ENCODE measurements around the gene ULK4.
"Not testable (repeated sequence)": the region's sequence is repeated elsewhere in the genome, so short reads cannot be mapped to it uniquely, and the experiment has no call there.

Gene ULK4

GRCh38 chr3:41565948-41566514 is 395.9 kb downstream of the ULK4 start:
- no peak overlapping the region for H3K4me2 ChIP-seq (ENCODE audit: low read depth, low read length, poor library complexity, severe bottlenecking)
- H3K27ac ChIP-seq (ENCODE audit: low read depth, low read length) = no peak overlapping the region
- TF ChIP-seq EZH2phosphoT487 (conservative IDR thresholded peaks at IDR 0.05; ENCODE audit: low read length) (no peak), CTCF (IDR thresholded peaks at IDR 0.05; ENCODE audit: insufficient read depth, low read length, poor library complexity, severe bottlenecking) (no peak)
- no peaks in the 10 kb centered on the region for H3K36me3 ChIP-seq (ENCODE audit: low read length)
- no peaks in the 10 kb centered on the region for H3K27me3 ChIP-seq (ENCODE audit: low read length)
- no peaks in the 10 kb centered on the region for H4K20me1 ChIP-seq (ENCODE audit: low read depth, low read length)
- no peak overlapping the region for H2AFZ ChIP-seq (ENCODE audit: low read depth, low read length, severe bottlenecking)
- no peaks in the 10 kb centered on the region for H3F3A ChIP-seq (ENCODE audit: insufficient read depth)
- no peak overlapping the region for H3K9ac ChIP-seq (ENCODE audit: low read length)
- H3K9me2 ChIP-seq (replicated peaks; ENCODE audit: insufficient read depth, low read length) = no peaks in the 10 kb centered on the region
- no peaks in the 10 kb centered on the region for H3K9me3 ChIP-seq (ENCODE audit: insufficient read depth, low read length)
- H3K79me2 ChIP-seq (ENCODE audit: insufficient read depth, low read length) = no peaks in the 10 kb centered on the region
- H3K4me3 ChIP-seq (ENCODE audit: insufficient read depth, low read length, poor library complexity, severe bottlenecking) = no peak overlapping the region

DNA sequence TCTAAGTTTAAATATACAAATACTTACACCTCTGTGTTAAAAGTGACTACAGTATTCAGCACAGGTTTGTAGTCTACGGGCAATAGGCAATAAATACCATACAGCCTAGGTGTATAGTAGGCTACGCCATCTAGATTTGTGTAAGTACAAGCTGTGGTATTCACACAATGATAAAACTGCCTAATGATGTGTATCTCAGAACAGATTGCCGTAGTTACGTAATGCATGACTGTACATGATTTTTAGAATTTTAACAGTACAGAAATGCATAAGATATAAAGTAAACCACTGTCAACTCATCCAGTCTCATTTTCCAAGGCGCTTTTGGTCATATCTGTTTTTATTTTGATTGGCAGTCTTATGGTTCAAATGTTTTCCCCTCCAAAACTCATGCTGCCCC is 396.9 kb downstream of the ULK4 start:
- no peaks in the 10 kb centered on the region for H3K79me2 ChIP-seq (ENCODE audit: insufficient read depth, low read length)
- TF ChIP-seq CTCF (IDR thresholded peaks at IDR 0.05; ENCODE audit: insufficient read depth, low read length, poor library complexity, severe bottlenecking) (no peak), EZH2phosphoT487 (conservative IDR thresholded peaks at IDR 0.05; ENCODE audit: low read length) (no peak)
- H3K9me2 ChIP-seq (replicated peaks; ENCODE audit: insufficient read depth, low read length) = no peaks in the 10 kb centered on the region
- no peak overlapping the region for H3K9ac ChIP-seq (ENCODE audit: low read length)
- no peaks in the 10 kb centered on the region for H3K36me3 ChIP-seq (ENCODE audit: low read length)
- H4K20me1 ChIP-seq (ENCODE audit: low read depth, low read length) = no peaks in the 10 kb centered on the region
- H3K4me3 ChIP-seq (ENCODE audit: insufficient read depth, low read length, poor library complexity, severe bottlenecking) = no peak overlapping the region
- H3K27ac ChIP-seq (ENCODE audit: low read depth, low read length) = no peak overlapping the region
- no peaks in the 10 kb centered on the region for H3F3A ChIP-seq (ENCODE audit: insufficient read depth)
- H2AFZ ChIP-seq (ENCODE audit: low read depth, low read length, severe bottlenecking) = no peak overlapping the region
- H3K27me3 ChIP-seq (ENCODE audit: low read length) = no peaks in the 10 kb centered on the region
- no peak overlapping the region for H3K4me2 ChIP-seq (ENCODE audit: low read depth, low read length, poor library complexity, severe bottlenecking)
- no peaks in the 10 kb centered on the region for H3K9me3 ChIP-seq (ENCODE audit: insufficient read depth, low read length)

DNA sequence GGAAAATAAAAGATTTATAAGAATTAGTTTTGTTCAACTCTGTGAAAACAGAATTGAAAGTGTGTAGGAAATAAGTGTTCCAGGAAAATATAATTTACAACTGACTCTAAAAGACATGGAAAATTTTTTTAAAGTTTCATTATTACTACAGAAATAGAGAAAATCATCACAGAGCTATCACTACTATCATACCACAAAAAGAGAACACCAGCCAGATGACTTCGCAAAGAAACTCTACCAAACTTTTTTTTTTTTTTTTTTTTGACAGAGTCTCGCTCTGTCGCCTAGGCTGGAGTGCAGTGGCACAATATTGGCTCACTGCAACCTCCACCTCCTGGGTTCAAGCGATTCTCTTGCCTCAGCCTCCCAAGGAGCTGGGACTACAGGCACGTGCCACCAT is 405.7 kb downstream of the ULK4 start:
- not testable (repeated sequence) for H3K27ac ChIP-seq (ENCODE audit: low read depth, low read length); H3K4me2 ChIP-seq (ENCODE audit: low read depth, low read length, poor library complexity, severe bottlenecking); H3K9me2 ChIP-seq (replicated peaks; ENCODE audit: insufficient read depth, low read length); H3K79me2 ChIP-seq (ENCODE audit: insufficient read depth, low read length); H4K20me1 ChIP-seq (ENCODE audit: low read depth, low read length); H3K4me3 ChIP-seq (ENCODE audit: insufficient read depth, low read length, poor library complexity, severe bottlenecking); H3K36me3 ChIP-seq (ENCODE audit: low read length); H3K27me3 ChIP-seq (ENCODE audit: low read length); H3K9me3 ChIP-seq (ENCODE audit: insufficient read depth, low read length); H3K9ac ChIP-seq (ENCODE audit: low read length); H3F3A ChIP-seq (ENCODE audit: insufficient read depth); H2AFZ ChIP-seq (ENCODE audit: low read depth, low read length, severe bottlenecking)

DNA sequence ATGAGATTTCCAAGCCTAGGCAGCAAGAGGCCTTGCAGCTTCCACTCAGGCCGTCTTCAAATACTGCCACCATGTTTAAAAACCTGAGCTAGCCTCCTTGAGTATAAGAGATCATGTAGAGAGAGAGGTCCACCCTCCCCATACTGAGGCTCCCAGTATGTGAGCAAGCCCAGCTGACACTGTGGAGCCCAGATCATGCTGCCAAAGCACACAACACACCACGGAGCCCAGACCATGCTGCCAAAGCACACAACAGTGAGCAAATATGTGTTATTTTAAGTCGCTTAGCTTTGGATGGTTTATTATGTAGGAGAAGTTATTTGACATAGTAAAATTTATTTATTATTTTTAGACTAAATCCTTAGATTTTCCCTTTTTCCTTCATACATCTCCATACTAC is 428.9 kb downstream of the ULK4 start:
- H3K4me2 ChIP-seq (ENCODE audit: low read depth, low read length, poor library complexity, severe bottlenecking) = no peak overlapping the region

More for the DNA sequence above, 428.9 kb downstream of the ULK4 start:
- no peaks in the 10 kb centered on the region for H3K27me3 ChIP-seq (ENCODE audit: low read length)
- TF ChIP-seq EZH2phosphoT487 (conservative IDR thresholded peaks at IDR 0.05; ENCODE audit: low read length) (no peak), CTCF (IDR thresholded peaks at IDR 0.05; ENCODE audit: insufficient read depth, low read length, poor library complexity, severe bottlenecking) (no peak)
- H3K27ac ChIP-seq (ENCODE audit: low read depth, low read length) = no peak overlapping the region
- H4K20me1 ChIP-seq (ENCODE audit: low read depth, low read length) = no peaks in the 10 kb centered on the region
- no peaks in the 10 kb centered on the region for H3K79me2 ChIP-seq (ENCODE audit: insufficient read depth, low read length)
- no peaks in the 10 kb centered on the region for H3F3A ChIP-seq (ENCODE audit: insufficient read depth)
- no peak overlapping the region for H3K4me3 ChIP-seq (ENCODE audit: insufficient read depth, low read length, poor library complexity, severe bottlenecking)
- no peaks in the 10 kb centered on the region for H3K36me3 ChIP-seq (ENCODE audit: low read length)
- no peak overlapping the region for H3K9ac ChIP-seq (ENCODE audit: low read length)
- H3K9me2 ChIP-seq (replicated peaks; ENCODE audit: insufficient read depth, low read length) = no peaks in the 10 kb centered on the region
- no peaks in the 10 kb centered on the region for H3K9me3 ChIP-seq (ENCODE audit: insufficient read depth, low read length)
- no peak overlapping the region for H2AFZ ChIP-seq (ENCODE audit: low read depth, low read length, severe bottlenecking)

All from SU-DHL-6 (cell line).